HCT116 (cell line): ENCODE results near the gene ABHD4.

Experiments used
- CEBPB ChIP-seq: IDR thresholded peaks from 2 replicates; pipeline ENCODE4 v1.6.1; 2012; ENCODE audit warnings: low read depth
- POLR2AphosphoS5 ChIP-seq: IDR thresholded peaks from 2 replicates; pipeline ENCODE4 v1.6.1; 2011; ENCODE audit warnings: mild to moderate bottlenecking, low read depth, low read length, moderate library complexity
- SIN3A ChIP-seq: IDR thresholded peaks from 2 replicates; pipeline ENCODE4 v1.6.1; 2012; ENCODE audit warnings: low read depth
- TCF7L2 ChIP-seq: IDR thresholded peaks from 2 replicates; pipeline ENCODE4 v1.7.0; 2011; ENCODE audit warnings: borderline replicate concordance, inconsistent platforms; ENCODE audit not compliant: insufficient read depth, insufficient read length; ENCODE audit errors: extremely low read depth
- TF ChIP-seq, protein P1 (sequence below), 3 experiments: fragments of 200-600 bp in 1 of 3; sonication (generic) in 1 of 3; IDR thresholded peaks in 2 of 3; conservative IDR thresholded peaks in 1 of 3; 2 replicates each; pipeline ENCODE4 v1.5.1; 2012 to 2017; ENCODE audit warnings: low read depth in 2 of 3, low read length in 2 of 3, antibody characterized with exemption in 1 of 3, borderline replicate concordance in 1 of 3, control low read depth in 1 of 3, mild to moderate bottlenecking in 1 of 3, mixed read lengths in 1 of 3, mixed run types in 1 of 3, moderate library complexity in 1 of 3; ENCODE audit not compliant: insufficient read depth in 1 of 3

DNA sequence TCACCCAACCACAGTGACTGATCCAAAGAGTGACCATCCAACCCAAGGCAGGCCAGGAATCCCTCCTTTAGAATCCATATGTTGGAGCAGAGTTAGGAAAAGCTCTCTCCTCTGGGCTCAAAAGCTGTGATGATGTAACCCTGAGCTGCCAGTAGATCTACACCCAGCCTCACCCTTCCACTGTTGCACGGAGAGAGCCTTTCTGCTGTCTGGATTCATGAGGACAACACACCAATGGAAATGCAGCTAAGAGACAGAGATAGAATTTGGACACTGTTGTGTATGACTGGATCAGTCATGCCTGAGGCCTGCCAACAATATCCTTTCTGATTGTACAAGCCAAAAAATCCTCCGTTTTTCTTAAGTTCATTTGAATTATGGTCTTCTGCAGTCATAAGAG is 50.4 kb downstream of the ABHD4 start:
- TF ChIP-seq SIN3A (no peak), TCF7L2 (no peak), CEBPB (no peak), POLR2AphosphoS5 (no peak)
- TF ChIP-seq, protein P1, sequence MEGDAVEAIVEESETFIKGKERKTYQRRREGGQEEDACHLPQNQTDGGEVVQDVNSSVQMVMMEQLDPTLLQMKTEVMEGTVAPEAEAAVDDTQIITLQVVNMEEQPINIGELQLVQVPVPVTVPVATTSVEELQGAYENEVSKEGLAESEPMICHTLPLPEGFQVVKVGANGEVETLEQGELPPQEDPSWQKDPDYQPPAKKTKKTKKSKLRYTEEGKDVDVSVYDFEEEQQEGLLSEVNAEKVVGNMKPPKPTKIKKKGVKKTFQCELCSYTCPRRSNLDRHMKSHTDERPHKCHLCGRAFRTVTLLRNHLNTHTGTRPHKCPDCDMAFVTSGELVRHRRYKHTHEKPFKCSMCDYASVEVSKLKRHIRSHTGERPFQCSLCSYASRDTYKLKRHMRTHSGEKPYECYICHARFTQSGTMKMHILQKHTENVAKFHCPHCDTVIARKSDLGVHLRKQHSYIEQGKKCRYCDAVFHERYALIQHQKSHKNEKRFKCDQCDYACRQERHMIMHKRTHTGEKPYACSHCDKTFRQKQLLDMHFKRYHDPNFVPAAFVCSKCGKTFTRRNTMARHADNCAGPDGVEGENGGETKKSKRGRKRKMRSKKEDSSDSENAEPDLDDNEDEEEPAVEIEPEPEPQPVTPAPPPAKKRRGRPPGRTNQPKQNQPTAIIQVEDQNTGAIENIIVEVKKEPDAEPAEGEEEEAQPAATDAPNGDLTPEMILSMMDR (IDR thresholded peaks at IDR 0.05 in 2 of 3, conservative IDR thresholded peaks at IDR 0.05 in 1 of 3; ENCODE audit: borderline replicate concordance in 1 of 3, insufficient read depth in 1 of 3, low read depth in 2 of 3, low read length in 2 of 3): no peak
